Cerebellar cortex (tissue), 1 donor: ENCODE measurements around the gene USP7.

Source experiments
- DNase-seq: peaks from one replicate; pipeline ENCODE4 v3.0.0-alpha.2; 2015; ENCODE audit warnings: low spot score

Gene USP7

DNA sequence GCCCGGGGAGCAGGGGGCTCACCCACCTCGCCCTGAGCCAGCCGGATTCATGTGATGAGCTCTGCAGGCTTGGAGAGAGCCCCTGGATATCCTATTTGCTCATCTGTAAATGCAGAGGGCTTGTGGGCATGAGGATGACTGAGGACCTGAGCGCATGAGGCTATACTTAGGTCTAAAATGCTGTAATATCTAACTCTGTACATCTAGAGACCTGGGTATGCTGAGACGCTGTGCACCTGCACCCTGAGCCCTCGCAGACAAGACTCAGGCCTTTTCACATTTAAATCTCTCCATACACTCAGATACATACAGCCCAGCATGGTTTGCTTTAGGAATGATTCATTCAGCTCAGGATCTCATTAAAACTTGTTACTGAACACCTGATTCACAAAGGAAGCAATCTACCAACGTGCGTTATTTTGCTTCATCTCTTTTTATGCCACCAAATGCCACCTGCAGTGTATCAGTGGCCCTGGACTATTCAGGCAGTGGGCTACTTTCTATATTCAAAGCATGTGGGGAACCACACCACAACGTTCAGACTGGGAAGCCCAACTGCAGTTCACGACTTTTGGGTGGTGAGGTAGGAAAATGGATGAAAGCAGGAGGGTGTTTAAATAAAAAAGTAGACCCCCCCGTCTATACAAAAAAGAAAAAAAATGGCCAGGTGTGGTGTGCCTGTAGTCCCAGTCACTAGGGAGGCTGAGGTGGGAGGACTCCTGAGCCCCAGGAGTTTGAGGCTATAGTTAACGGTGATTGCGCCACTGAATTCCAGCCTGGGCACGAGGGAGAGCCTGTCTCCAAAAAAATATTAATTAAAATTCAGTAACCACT, 12.0 kb downstream of the USP7 start:
- no peak for DNase-seq

DNA sequence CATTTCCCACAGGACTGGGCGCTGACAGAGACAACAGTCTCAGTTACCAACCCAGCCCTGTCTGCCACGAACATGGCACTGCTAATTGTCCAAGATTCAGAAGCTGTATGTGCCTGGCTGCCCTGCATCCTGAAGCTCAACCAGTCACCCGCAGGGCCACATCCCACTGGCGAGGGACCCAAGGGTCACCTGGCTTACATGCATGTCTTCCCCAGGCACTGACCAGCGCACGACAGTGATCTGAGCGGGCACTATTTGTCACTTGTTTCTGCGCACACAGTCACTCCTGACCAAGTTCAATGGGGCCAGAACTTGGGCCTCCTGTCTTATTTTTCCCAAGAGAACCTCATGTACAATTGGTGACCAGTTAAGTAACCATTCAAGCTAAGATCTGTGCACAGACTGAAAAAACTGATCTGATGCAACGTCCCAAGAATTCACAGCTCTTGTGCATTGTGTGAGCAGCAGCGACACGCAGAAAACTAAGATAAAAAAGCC, 13.1 kb downstream of the USP7 start:
- no peak for DNase-seq

DNA sequence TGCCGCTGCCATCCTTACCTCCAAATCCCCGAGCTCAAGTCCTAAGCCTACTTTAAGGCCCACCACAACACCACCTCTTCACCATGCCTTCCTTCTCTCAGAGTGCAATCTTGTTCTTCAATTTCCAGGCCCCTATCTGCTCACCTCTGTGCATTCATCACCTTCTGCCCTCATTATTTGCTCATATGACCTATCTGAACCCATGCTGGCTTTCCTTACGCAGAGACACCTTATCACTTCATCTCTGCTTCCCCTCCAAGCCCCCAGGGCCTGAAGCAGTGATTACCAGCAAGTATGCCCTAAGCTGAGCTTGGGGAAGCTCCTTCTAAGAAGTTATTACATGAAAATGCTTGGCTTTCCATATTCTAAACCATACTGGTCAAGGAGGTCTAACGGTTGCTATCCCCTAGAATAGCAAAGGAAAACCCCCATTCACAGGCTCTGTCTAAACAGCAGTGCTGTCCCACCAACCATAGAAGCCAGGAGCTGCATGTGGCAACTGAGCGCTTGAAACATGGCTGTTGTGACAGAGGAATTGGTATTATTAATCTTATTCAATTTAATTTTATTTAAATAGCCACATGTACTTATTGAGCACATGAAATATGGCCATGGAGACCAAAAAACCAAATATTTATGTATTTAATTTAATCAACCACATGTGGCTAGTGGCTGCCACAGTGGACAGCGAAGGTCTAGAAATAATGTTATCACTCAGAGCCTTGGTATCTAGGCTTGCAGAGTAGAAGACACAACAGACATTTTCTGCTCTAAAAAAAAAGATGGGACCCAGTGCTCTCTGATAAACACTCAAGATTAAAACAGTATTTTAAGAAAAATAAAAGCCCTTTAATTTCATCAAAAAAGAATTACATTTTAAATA, 13.9 kb downstream of the USP7 start:
- no peak for DNase-seq

DNA sequence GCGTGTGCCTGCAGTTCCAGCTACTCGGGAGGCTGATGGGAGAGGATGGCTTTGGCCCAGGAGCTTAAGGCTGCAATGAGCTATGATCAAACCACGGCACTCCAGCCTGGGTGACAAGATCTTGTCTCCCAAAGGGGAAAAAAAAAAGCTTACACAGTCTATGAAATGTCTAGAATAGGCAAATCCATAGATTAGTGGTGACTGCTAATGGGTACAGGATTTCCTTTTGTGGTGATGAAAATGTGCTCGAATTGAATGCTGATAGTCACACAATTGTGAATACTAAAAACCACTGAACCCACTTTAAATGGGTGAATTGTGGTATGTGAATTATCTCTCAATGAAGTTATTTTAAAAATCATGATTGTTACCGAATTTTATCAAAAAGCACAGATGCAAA, 14.9 kb downstream of the USP7 start:
- no peak for DNase-seq

DNA sequence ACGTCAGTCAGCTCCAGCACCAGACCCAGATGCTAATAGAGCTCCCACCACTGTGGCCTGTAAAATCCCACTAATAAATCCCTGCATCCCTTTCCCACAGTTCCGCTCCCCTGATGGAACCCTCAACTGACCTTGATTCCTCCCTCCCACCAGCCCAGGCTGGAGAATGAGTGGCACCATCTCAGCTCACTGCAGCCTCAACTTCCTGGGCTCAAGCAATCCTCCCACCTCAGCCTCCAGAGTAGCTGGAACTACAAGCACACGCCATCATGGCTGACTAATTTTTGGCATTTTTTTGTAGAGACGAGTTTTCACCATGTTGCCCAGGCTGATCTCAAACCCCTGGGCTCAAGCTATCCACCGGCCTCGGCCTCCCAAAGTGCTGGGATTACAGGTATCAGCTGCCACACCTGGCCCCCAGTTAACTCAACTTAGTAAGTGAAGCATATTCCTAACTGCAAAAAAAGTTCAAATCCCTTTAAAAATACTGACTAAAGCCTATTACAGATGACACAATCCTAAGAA, 15.6 kb downstream of the USP7 start:
- no peak for DNase-seq

DNA sequence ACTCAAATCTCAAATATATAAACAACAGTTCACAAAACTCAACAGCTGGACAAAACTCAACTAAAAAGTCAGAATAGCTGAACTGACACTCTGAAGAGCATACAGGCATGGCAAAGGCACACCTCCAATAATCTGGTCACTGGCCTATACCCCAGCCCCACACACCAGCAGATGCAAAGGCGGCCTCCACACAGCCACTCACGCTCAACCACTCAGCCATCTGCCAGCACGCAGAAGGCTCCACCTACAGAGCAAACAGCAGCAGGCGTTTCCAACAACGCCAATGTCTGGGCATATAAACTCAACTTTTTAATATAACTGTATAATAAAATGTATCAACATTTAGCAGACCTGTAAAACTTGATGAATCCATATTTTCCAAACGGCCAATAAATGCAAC, 17.2 kb downstream of the USP7 start:
- DNase-seq, result no peak

DNA sequence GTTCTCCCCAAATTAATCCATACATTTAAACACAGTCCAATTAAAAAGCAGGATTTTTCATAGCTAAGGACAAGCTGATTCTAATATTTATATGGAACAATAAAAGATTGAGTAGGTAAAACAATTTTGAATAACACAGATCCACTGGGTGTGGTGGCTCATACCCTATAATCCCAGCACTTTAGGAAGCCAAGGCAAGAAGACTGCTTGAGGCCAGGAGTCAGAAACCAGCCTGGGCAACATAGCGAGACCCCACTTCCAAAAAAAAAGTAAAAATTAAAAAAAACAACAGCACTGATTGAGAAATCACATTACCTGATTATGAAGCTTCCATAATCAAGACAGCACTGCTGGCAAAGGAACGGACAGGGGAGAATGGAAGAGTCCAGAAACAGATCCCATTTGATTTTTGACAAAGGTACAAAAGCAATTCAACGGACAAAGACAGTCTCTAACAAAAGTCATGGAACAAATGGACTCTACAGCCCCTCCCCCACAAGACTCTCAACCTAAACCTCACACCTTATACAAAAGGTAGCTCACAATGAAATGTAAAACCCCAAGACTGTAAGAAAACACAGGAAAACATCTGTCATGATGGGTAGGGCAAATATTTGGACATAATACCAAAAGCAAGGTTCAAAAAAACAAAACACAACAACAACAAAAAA, 17.9 kb downstream of the USP7 start:
- DNase-seq, result no peak

DNA sequence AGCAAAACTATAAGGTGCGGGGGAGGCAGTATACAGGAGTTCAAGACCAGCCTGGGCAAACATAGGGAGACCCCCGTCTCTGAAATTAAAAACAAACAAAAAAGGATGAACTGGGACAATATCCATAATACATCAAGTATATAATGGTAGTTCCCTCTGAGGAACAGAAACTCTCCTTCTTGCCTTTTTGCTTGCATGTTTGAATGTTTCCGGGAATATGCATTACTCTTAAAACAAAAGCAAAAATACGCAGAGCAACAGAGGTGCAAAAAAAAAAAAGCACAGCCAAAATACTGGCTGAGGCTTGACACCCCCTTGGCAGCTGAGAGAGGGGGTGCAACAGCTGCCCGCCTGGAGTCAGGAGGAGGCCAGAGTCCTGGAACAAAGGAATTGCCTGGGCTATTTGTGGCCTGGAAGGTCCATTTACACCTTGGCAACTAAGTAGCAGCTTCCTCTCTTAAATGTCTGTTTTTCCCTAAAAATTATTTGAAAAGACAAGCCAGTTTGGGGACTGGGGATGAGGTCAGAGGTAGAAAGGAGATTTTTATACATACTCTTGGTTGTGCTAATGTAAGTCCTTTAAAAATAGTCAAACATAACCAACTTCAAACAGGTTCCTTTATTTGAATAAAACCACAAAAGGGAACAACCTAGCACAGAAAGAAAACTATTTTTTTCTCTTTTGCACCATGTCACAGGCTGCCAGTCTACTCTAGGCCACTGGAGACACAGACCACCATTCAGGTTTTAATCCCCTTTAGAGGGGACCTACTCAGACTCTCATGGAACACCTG, 19.5 kb downstream of the USP7 start:
- DNase-seq, result no peak

DNA sequence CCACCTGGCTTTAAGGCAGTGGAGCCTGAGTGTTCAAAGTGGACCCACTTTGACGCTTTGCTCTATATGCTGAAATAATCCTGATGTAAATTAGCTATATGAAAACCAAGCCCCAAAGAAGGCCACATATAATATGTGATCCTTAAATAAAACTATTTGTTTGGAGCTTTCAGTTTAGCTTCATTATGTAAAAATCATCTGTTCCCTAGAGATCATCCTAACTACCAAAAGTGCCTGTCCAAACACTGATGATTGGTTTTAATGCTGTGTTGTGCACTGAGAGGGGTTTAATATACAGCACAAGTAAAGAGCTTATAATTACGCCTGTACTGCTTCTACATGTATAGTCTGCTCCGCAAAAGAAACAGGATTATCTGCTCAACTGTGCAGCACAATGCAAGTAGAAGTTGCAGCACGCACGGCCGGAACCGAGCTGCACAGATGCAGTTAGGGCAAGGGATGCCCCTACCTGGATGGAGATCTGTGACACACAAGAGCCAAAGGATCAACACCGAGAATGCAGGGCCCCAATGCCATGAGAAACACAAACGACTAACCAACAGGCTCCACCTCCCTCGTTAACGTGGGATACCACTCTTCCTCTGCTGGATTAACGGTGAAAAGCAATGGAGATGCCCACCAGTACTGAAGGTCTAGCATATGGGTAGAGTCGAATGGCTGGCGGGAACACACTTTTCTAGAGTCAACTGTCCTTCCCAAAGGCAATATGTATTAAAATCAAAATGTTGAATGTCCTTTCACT, 20.5 kb downstream of the USP7 start:
- DNase-seq, result no peak

DNA sequence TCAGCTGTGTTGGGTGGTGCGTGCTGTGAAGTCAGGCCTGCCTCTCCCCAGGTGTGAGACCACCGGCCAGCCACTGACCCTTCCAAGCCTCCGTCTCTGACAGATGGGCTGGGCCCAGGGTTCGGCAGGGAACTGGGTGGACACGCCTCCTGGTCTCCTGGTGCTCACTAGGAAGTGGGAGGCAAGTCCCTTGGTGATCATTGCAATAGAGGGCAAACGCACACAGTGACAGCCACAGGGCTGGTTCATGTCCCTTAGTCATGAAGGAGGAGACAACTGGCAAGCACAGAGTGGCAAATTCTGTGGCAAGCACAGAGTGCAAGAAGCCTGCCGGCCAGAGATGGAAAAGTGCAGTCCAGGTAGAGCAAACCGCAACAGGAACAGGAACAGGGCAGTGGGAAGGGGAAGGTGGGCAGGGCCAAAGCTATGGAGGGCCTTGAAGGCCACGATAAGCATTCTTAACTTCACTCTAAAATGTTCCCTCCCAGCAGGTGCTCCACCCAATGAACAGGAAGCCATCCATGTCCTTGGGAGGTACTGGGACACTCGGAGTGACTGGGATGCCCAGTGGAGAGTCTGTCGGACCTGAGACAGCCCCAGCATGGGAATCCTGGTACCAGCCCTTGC, 21.9 kb downstream of the USP7 start:
- DNase-seq, result no peak

DNA sequence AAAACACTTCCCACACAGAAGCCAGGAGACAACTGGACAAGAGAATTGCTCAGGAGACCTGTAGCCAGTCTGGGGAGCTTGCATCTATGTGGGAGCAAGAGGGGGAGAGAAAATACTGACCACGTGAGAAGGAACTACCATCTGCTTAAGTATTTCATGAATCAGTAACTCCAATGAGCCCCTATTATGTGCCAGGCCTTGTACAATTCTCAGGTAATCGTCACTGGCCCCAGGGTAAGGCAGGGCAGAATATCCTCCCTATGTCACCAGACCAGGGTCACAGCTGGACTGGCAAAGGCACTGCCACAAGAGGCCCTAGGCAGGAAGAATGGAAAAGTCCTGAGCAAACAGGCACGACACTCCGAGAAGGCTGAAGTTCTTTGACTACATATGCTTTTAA, 25.9 kb downstream of the USP7 start:
- DNase-seq, result peak; percentile 57

DNA sequence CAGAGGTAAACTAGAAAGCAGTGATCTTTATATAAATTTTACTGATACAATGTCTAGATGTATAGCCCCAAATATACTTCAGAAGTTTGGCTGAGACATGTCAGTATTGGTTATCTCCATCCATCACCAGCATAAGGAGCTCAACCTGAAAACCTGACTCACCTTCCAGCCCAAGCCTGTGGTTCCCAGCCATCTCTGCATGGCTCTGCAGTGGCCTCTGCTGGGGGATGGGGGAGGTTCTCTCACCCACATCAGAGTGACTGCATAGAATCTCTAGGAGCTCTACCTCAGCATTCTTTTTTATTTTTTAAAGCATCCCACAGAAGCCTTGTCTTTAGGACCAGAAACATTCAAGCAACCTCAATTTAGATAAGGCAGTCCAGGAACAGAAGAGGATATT, 27.3 kb downstream of the USP7 start:
- peak; percentile 74 for DNase-seq

DNA sequence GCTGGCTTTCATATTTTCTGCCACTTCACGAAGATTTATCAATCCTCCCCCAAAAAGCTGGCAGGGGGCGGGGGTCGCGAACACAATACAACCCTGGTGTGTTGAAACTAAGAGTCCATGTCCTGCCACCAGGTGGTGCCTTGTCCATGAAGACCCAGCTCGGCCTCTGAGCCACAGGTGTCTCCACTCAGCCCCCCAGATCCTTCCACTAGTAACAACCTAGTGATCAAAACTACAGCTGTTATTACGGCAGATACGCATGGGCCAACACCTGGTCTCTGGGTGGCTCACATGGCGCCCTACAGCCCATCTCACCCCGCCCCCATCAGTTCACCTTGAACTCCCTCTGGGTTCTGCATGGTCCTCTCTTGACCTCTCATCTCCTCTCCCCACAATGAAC, 27.7 kb downstream of the USP7 start:
- DNase-seq, result no peak

DNA sequence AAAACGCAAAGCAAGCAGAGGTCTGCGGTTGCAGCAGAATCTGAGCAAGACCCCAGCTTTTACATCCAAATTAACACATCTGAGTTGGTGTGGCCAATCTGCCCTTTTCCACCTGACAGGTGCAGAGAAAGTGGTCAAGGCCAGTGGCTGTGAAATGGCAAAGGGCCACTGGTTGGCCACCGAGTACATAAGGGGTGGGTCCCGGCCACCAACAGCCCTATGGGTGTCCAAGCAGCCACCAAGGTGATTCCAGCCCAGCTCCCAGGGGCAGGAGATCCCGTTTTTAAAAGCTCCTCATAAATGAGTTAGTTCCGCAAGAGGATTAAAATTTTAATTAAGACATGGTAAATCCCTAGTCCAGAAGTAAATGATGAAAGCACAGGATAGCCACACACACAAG, 29.1 kb downstream of the USP7 start:
- no peak for DNase-seq

DNA sequence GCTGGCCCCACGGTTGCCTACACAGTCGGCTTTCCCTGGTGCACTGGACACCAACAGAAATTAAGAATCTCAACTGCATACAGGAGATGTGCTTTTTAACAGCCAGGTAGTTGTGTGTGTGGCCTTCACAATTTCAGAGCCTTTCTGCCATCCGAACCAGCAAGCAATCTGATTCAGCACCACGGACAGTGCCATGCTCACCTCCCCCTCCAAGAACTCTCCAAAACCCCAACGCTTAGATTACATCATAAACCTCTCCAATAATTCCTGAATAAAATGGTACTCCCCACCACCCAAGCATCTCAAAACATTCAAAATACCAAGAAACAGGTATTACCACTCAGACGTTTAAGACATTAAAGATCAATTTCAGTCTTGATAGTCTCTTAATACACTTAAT, 31.8 kb downstream of the USP7 start:
- DNase-seq, result no peak

DNA sequence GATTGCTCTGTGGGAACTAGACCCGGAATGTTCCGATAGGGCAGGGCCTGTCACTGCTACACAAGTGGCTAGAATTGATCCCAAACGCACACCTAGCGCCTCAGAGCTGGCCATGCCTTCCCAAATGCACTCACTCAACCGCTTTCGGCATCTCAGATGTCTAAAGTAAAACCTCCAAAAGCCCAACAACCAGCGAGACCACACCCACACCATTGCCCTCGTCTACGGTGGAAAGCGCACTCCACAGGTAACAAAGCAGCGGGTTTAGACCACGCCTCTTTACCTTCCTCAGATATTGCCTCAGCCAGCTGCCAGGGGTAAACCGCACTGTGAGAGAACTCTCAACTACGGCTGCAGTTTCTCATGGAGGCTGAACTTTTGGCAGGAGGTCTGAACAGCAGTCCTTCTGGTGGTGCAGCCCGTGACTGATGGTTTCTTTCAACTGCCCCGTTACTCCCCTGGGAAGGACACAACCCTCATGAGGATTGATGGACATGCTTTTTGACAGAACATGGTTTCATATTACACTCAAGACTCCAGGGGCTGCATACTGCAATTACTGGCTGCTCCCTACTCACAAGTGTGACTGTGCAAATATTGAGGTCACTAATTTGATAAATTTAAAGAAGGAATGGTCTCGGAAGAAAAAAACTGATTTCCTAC, 34.5 kb downstream of the USP7 start:
- no peak for DNase-seq

DNA sequence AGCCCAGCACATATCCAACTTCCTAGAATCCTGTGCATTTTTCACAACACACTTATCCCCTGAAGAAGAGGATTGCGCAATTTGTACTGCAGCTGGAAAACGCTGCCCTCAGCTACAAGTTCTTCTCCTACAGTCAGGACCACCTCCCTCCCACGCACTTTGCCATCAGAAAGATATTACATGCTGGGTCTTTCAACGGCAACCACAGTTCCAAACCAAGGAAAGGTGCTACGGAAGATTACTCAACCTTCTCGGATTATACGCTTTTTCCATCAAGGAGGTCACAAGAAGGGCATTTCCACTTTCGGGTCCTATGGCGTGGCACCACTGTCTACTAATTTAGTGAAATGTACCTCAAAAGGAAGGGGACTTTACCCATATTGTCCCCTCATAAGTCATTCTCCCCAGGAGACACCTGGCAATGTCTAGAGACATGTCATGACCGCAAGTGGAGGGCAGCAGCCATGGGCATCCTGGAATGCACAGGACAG, 35.2 kb downstream of the USP7 start:
- no peak for DNase-seq

DNA sequence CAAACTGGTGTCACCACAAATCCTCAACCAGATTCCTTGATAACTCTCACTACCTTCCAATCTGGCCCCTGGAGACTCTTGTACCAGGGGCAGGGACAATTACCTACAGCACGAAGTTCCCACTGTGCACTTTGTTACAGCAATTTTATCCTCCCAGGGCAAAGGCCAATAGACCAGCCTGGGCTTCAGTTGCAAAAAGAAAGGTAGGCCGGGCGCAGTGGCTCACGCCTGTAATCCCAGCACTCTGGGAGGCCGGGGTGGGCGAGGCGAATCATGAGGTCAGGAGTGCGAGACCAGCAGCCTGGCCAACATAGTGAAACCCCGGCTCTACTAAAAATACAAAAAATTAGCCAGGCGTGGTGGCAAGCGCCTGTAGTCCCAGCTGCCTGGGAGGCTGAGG, 36.9 kb downstream of the USP7 start:
- no peak for DNase-seq

DNA sequence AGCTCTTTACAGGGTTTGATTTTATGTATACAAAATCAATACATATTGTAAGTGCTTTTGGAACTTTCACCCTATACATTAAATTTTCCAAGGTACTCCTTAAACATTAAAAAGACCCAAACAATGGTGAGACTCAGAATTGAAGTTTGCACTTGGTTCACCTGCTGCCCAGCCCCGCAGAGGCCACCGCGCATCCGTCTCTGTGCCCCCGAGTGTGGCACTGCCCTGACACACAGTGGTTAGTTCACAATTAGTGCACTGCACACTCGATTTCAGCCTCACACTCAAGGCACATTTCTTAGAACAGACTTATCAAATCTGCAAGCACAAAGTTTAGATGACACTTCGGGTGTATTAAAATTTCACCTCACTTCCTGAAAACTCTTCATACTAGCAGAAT, 38.3 kb downstream of the USP7 start:
- DNase-seq, result no peak

DNA sequence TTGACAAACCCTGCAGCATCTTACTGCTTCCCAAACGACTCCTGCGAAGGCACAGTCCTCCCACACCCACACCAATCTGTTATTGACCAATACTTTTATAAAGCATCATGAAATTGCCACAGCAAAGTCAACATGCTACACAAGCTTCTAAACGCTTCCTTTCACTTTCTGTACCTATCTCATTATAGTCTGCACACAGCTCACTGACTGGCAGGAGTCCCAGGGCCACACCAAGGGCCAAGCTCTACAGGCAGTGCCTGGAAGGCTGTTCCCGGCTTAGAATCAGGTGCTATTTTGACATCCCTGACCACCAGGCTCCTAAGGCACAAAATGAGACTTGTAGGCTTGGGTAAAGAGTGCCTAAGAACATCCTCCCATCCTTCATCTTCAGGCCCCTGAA, 39.5 kb downstream of the USP7 start:
- peak; percentile 51 for DNase-seq
